Pancreas (tissue), 10 donors: Measurements from ENCODE around the gene TLE1. TPM values are rescaled to one million over a fixed set of nuclear protein-coding genes. Genes with fewer than 3 reads are reported as not detected.

Experiments used
- ATAC-seq, 4 donors: fragments of 200-7000 bp; cut with Tn5 transposase; one replicate each; pipeline versions ENCODE4 v1.8.0 to v1.9.1; 2020; ENCODE audit warnings: mild to moderate bottlenecking in 4 of 4, moderate library complexity in 4 of 4
- DNase-seq, 6 donors: peaks; one replicate each; pipeline ENCODE4 v3.0.0-alpha.2; 2020
- FAIRE-seq: peaks from 2 replicates; lab custom pipeline; 2012; peaks lifted over from hg19 to GRCh38; lab: Jason Lieb, UNC
- H3K27ac ChIP-seq, 4 donors: fragments of 200-600 bp; sonication (generic); 1 replicate in 3 of 4; 2 replicates in 1 of 4; pipeline versions ENCODE4 v1.5.0 to v1.8.0; 2020
- H3K27me3 ChIP-seq, 4 donors: fragments of 200-600 bp; one replicate each; pipeline ENCODE4 v1.8.0; 2021
- H3K36me3 ChIP-seq, 3 donors: fragments of 200-600 bp; sonication (generic) in 1 of 3; one replicate each; pipeline versions ENCODE4 v1.5.0 to v1.8.0; 2020 to 2021
- H3K4me1 ChIP-seq, 3 donors: fragments of 200-600 bp; one replicate each; pipeline ENCODE4 v1.8.0; 2021
- H3K4me3 ChIP-seq, 4 donors: fragments of 200-600 bp; sonication (generic) in 2 of 4; one replicate each; pipeline versions ENCODE4 v1.5.0 to v1.8.0; 2020 to 2021
- H3K9me3 ChIP-seq, 4 donors: fragments of 200-600 bp; one replicate each; pipeline ENCODE4 v1.8.0; 2021
- CTCF ChIP-seq, 4 donors: fragments of 200-600 bp; sonication (generic) in 3 of 4; IDR thresholded peaks; one replicate each; pipeline versions ENCODE4 v1.5.0 to v1.8.0; 2021; ENCODE audit warnings: antibody characterized with exemption in 4 of 4
- WGBS, 2 donors: extraction: QIAGEN DNeasy Blood & Tissue Kit; methylation state at CpG; one replicate each; pipeline ENCODE4 v1.1.7; 2013; 5-methylcytosine and 5-hydroxymethylcytosine counted together
- intact Hi-C, 3 donors: fragments of 100-400 bp; cut with DNase I; formaldehyde crosslinking; loops; one replicate each; pipeline versions ENCODE4 v1.11.1 to v1.14.2; 2022
- polyA plus RNA-seq, 2 donors: library from polyadenylated mRNA; stranded (reverse); fragments of 200-250 nt; gene quantifications; one replicate each; pipeline ENCODE4 v1.2.3, GENCODE V29; 2013
- total RNA-seq, 6 donors: library from RNA; stranded (reverse); fragmentation: NEBNext Ultra II Directional in 4 of 6; extraction: Animal tissue kit (Norgen Biotek cat#: 25700) in 4 of 6; gene quantifications; one replicate each; pipeline versions ENCODE4 v1.2.1 to v1.2.4, GENCODE V29; 2021 to 2023
- donor health status: healthy with polysubstance abuse.
- donor health status: DM: no; HTN: no; CAD: no; lungs with moderate emphysema.
- donor health status: DM: no; HTN: no; CAD: no.
- donor health status: control.
- donor health status: control.
- donor health status: Bipolar disorder and iron deficiency.
- donor health status: DM: yes; HTN: yes; CAD: no.
- donor health status: DM: no; HTN: no; CAD: no.
- donor health status: DM: no; HTN: no; CAD: no.
- donor health status: DM: yes; HTN: yes; CAD: no.

The TLE1 gene
- total and polyA plus RNA-seq, 8 donors, result 15.1 to 38.9 (median 28.4) TPM

- intact Hi-C loops, result no loop called here
- WGBS, 2 donors, result 91 to 96% methylated on average over 1 of the region's 1 CpG
- no peak for TF ChIP-seq CTCF (IDR thresholded peaks at IDR 0.05)
- FAIRE-seq (no peak), DNase-seq (no peak), ATAC-seq (no peak)
- Histone ChIP-seq H3K4me1 (peaks cover 9 to 17% (median 10%) of the 10 kb centered on the region in 3 donors), H3K36me3 (no peaks in the 10 kb centered on the region), H3K27ac (no peak overlapping the region), H3K4me3 (no peak overlapping the region), H3K9me3 (no peaks in the 10 kb centered on the region), H3K27me3 (no peaks in the 10 kb centered on the region)
Measured at GRCh38 chr9:81543695-81544094, 145.7 kb downstream of the TLE1 start.

- H3K27me3 ChIP-seq, result no peaks in the 10 kb centered on the region
- H3K4me1 ChIP-seq, result peaks cover 7 to 16% (median 9%) of the 10 kb centered on the region in 3 donors
- intact Hi-C loops, result no loop called here
- no peak for ATAC-seq
- no peak for DNase-seq
- no peak overlapping the region for H3K4me3 ChIP-seq
- no peak for TF ChIP-seq CTCF (IDR thresholded peaks at IDR 0.05)
- no peaks in the 10 kb centered on the region for H3K36me3 ChIP-seq
- H3K27ac ChIP-seq, result no peak overlapping the region
- 89 to 93% methylated on average over 6 of the region's 6 CpGs for WGBS, 2 donors
- H3K9me3 ChIP-seq, result no peaks in the 10 kb centered on the region
- FAIRE-seq, result no peak
Measured at GRCh38 chr9:81542118-81542889, 147.0 kb downstream of the TLE1 start.

- Histone ChIP-seq H3K36me3 (no peaks in the 10 kb centered on the region), H3K9me3 (no peaks in the 10 kb centered on the region), H3K4me1 (peaks cover 0 to 6% (median 0%) of the 10 kb centered on the region in 3 donors), H3K27ac (no peak overlapping the region), H3K4me3 (no peak overlapping the region), H3K27me3 (no peaks in the 10 kb centered on the region)
- no peak for TF ChIP-seq CTCF (IDR thresholded peaks at IDR 0.05)
- intact Hi-C loops, result no loop called here
- DNase-seq (no peak), FAIRE-seq (no peak), ATAC-seq (no peak)
- WGBS, 2 donors, result 93 to 95% methylated on average over 8 of the region's 8 CpGs
Measured at GRCh38 chr9:81540142-81540710, 149.1 kb downstream of the TLE1 start.

- WGBS, 2 donors, result 88 to 95% methylated on average over 3 of the region's 3 CpGs
- no peak for TF ChIP-seq CTCF (IDR thresholded peaks at IDR 0.05)
- no peak for DNase-seq
- no peak for FAIRE-seq
- Histone ChIP-seq H3K27ac (no peak overlapping the region), H3K4me3 (no peak overlapping the region), H3K9me3 (no peaks in the 10 kb centered on the region), H3K4me1 (peaks cover 0 to 9% (median 0%) of the 10 kb centered on the region in 3 donors), H3K27me3 (no peaks in the 10 kb centered on the region), H3K36me3 (no peaks in the 10 kb centered on the region)
- ATAC-seq, result no peak
- intact Hi-C loops, result no loop called here
Measured at GRCh38 chr9:81539317-81539716, 150.0 kb downstream of the TLE1 start.

- Histone ChIP-seq H3K4me1 (peaks cover 0 to 9% (median 0%) of the 10 kb centered on the region in 3 donors), H3K4me3 (no peak overlapping the region), H3K27me3 (no peaks in the 10 kb centered on the region), H3K9me3 (no peaks in the 10 kb centered on the region), H3K27ac (no peak overlapping the region), H3K36me3 (no peaks in the 10 kb centered on the region)
- intact Hi-C loops, result no loop called here
- WGBS, 2 donors, result 82 to 84% methylated on average over 6 of the region's 6 CpGs
- DNase-seq, result no peak
- ATAC-seq, result no peak
- no peak for TF ChIP-seq CTCF (IDR thresholded peaks at IDR 0.05)
- FAIRE-seq, result no peak
Measured at GRCh38 chr9:81538890-81539289, 150.5 kb downstream of the TLE1 start.
